Measurements from ENCODE around the gene INF2.

DNA sequence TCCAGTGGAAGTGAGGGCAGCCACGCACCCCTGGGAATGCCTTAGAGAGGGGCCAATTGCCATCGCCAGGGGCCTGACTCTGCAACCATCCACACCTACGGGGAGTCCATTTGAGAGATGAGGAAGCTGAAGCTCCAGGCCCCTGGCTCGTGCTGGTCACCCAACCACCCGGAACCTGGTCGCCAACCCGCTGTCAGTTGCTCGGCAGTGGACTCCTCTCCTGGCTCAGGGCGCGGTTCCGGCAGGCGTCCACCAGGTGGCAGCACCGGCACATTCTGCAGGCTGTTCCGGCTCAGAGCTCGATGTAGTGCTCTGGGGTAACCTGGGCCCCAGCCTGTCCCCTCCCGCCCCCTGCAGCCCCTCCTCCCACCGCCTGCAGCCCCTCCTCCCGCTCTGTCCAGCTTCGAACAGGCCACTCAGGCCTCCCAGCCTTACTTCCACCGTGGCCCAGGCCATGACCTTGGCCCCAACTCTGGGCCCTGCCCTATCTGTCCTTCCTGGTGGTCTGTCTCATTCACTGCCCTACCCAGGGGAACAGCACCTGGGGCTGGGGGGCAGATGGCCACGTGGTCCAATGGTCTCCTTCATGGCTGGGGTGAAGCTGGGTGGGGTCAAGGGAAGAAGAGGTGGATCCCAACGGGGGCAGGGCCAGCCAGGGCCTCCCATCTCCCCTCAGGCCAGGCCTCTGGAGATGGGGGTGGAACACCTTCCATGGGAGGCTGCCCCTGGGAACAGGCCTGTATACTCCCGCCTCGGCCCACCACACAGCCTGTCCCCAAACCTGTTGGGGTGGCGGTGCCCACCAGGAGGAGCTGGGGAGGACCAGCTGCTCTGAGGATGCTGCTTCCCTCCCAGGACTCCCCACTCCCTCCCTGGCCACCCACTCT, 79.3 kb downstream of the INF2 start:
- TF ChIP-seq POLR2AphosphoS5 (IDR thresholded peaks at IDR 0.05; ENCODE audit: low read depth) = peak; percentile 55
- TF ChIP-seq, protein P1, sequence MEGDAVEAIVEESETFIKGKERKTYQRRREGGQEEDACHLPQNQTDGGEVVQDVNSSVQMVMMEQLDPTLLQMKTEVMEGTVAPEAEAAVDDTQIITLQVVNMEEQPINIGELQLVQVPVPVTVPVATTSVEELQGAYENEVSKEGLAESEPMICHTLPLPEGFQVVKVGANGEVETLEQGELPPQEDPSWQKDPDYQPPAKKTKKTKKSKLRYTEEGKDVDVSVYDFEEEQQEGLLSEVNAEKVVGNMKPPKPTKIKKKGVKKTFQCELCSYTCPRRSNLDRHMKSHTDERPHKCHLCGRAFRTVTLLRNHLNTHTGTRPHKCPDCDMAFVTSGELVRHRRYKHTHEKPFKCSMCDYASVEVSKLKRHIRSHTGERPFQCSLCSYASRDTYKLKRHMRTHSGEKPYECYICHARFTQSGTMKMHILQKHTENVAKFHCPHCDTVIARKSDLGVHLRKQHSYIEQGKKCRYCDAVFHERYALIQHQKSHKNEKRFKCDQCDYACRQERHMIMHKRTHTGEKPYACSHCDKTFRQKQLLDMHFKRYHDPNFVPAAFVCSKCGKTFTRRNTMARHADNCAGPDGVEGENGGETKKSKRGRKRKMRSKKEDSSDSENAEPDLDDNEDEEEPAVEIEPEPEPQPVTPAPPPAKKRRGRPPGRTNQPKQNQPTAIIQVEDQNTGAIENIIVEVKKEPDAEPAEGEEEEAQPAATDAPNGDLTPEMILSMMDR (conservative IDR thresholded peaks at IDR 0.05; ENCODE audit: low read depth in 2 of 2) = peak; percentile 56 to 94
- TF ChIP-seq EZH2 (IDR thresholded peaks at IDR 0.05; ENCODE audit: low read depth, unreplicated experiment) = no peak
- no peak for TF ChIP-seq EZH2phosphoT487 (IDR thresholded peaks at IDR 0.05; ENCODE audit: unreplicated experiment)
- TF ChIP-seq, protein P2, sequence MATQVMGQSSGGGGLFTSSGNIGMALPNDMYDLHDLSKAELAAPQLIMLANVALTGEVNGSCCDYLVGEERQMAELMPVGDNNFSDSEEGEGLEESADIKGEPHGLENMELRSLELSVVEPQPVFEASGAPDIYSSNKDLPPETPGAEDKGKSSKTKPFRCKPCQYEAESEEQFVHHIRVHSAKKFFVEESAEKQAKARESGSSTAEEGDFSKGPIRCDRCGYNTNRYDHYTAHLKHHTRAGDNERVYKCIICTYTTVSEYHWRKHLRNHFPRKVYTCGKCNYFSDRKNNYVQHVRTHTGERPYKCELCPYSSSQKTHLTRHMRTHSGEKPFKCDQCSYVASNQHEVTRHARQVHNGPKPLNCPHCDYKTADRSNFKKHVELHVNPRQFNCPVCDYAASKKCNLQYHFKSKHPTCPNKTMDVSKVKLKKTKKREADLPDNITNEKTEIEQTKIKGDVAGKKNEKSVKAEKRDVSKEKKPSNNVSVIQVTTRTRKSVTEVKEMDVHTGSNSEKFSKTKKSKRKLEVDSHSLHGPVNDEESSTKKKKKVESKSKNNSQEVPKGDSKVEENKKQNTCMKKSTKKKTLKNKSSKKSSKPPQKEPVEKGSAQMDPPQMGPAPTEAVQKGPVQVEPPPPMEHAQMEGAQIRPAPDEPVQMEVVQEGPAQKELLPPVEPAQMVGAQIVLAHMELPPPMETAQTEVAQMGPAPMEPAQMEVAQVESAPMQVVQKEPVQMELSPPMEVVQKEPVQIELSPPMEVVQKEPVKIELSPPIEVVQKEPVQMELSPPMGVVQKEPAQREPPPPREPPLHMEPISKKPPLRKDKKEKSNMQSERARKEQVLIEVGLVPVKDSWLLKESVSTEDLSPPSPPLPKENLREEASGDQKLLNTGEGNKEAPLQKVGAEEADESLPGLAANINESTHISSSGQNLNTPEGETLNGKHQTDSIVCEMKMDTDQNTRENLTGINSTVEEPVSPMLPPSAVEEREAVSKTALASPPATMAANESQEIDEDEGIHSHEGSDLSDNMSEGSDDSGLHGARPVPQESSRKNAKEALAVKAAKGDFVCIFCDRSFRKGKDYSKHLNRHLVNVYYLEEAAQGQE (IDR thresholded peaks at IDR 0.05; ENCODE audit: unreplicated experiment) = no peak
- no peak for TF ChIP-seq NANOG (IDR thresholded peaks at IDR 0.05; ENCODE audit: borderline replicate concordance)
- no peak for TF ChIP-seq ZNF331 (CRISPR knock-in tag; IDR thresholded peaks at IDR 0.05; ENCODE audit: low read depth)
- no peak for TF ChIP-seq CREB1 (CRISPR knock-in tag; IDR thresholded peaks at IDR 0.05; ENCODE audit: low read depth)
- TF ChIP-seq, protein P3, sequence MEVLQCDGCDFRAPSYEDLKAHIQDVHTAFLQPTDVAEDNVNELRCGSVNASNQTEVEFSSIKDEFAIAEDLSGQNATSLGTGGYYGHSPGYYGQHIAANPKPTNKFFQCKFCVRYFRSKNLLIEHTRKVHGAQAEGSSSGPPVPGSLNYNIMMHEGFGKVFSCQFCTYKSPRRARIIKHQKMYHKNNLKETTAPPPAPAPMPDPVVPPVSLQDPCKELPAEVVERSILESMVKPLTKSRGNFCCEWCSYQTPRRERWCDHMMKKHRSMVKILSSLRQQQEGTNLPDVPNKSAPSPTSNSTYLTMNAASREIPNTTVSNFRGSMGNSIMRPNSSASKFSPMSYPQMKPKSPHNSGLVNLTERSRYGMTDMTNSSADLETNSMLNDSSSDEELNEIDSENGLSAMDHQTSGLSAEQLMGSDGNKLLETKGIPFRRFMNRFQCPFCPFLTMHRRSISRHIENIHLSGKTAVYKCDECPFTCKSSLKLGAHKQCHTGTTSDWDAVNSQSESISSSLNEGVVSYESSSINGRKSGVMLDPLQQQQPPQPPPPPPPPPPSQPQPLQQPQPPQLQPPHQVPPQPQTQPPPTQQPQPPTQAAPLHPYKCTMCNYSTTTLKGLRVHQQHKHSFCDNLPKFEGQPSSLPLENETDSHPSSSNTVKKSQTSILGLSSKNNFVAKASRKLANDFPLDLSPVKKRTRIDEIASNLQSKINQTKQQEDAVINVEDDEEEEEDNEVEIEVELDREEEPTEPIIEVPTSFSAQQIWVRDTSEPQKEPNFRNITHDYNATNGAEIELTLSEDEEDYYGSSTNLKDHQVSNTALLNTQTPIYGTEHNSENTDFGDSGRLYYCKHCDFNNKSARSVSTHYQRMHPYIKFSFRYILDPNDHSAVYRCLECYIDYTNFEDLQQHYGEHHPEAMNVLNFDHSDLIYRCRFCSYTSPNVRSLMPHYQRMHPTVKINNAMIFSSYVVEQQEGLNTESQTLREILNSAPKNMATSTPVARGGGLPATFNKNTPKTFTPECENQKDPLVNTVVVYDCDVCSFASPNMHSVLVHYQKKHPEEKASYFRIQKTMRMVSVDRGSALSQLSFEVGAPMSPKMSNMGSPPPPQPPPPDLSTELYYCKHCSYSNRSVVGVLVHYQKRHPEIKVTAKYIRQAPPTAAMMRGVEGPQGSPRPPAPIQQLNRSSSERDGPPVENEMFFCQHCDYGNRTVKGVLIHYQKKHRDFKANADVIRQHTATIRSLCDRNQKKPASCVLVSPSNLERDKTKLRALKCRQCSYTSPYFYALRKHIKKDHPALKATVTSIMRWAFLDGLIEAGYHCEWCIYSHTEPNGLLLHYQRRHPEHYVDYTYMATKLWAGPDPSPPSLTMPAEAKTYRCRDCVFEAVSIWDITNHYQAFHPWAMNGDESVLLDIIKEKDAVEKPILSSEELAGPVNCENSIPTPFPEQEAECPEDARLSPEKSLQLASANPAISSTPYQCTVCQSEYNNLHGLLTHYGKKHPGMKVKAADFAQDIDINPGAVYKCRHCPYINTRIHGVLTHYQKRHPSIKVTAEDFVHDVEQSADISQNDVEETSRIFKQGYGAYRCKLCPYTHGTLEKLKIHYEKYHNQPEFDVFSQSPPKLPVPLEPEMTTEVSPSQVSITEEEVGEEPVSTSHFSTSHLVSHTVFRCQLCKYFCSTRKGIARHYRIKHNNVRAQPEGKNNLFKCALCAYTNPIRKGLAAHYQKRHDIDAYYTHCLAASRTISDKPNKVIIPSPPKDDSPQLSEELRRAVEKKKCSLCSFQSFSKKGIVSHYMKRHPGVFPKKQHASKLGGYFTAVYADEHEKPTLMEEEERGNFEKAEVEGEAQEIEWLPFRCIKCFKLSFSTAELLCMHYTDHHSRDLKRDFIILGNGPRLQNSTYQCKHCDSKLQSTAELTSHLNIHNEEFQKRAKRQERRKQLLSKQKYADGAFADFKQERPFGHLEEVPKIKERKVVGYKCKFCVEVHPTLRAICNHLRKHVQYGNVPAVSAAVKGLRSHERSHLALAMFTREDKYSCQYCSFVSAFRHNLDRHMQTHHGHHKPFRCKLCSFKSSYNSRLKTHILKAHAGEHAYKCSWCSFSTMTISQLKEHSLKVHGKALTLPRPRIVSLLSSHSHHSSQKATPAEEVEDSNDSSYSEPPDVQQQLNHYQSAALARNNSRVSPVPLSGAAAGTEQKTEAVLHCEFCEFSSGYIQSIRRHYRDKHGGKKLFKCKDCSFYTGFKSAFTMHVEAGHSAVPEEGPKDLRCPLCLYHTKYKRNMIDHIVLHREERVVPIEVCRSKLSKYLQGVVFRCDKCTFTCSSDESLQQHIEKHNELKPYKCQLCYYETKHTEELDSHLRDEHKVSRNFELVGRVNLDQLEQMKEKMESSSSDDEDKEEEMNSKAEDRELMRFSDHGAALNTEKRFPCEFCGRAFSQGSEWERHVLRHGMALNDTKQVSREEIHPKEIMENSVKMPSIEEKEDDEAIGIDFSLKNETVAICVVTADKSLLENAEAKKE (CRISPR knock-in tag; IDR thresholded peaks at IDR 0.05) = no peak
- TF ChIP-seq STAT1 (IDR thresholded peaks at IDR 0.05; ENCODE audit: unreplicated experiment) = no peak
- TF ChIP-seq, protein P4, sequence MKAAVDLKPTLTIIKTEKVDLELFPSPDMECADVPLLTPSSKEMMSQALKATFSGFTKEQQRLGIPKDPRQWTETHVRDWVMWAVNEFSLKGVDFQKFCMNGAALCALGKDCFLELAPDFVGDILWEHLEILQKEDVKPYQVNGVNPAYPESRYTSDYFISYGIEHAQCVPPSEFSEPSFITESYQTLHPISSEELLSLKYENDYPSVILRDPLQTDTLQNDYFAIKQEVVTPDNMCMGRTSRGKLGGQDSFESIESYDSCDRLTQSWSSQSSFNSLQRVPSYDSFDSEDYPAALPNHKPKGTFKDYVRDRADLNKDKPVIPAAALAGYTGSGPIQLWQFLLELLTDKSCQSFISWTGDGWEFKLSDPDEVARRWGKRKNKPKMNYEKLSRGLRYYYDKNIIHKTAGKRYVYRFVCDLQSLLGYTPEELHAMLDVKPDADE (IDR thresholded peaks at IDR 0.05) = no peak
- no peak for TF ChIP-seq JUNB (IDR thresholded peaks at IDR 0.05; ENCODE audit: unreplicated experiment)
